T-helper 9 cell (primary cell): ENCODE results near the gene SLC31A2.
"Not testable (repeated sequence)": the region's sequence is repeated elsewhere in the genome, so short reads cannot be mapped to it uniquely, and the experiment has no call there.

Source experiments
- DNase-seq: peaks from one replicate; pipeline ENCODE4 v3.0.0-alpha.2; 2020
- total RNA-seq, 2 donors: gene quantifications; one replicate each; lab custom pipeline; 2026; lab: John Stamatoyannopoulos, UW

Gene SLC31A2
- 8.0 to 10.5 reads per million in 2 donors for total RNA-seq

DNA sequence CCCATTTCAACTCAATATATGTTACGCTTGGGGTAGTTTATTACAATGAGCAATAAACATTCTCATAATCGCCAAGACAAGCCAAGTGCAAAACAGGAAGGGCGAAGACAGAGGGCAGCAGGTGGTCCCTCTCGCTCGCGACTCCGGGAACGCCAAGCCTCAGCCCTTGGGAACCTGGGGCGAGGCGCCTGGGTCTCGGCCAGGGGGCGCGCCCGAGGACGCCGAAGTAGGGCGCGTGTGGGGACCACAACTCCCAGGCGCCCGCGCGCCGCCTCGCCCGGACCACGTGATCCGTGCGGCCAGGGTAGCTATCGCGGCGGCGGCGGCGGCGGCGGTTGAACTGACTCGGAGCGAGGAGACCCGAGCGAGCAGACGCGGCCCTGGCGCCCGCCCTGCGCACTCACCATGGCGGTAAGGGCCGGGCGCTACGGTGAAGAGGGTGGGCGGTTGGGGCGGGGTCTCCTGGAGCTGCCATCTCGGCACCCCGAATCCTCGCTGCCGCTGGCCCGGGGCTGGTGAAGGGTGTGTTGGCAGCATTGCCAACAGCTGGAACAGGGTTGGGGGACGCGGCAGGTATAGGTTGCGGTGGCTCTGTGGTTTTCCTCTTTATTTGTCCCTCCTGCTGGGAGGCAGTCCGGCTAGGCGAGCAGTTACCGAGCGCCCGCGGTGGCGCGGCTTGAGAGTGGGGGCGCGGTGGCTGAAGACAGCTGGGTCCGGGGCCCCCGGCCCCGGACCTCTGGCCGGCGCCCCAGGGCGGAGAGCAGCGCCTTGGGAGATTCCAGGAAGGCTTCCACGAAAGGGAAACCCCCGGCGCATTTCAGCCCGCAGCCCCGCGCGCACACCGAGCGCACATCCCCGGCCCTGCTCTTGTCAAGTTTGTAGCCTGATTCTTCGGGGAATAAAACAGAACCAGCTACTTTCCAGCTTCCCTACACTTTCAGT, at the start of gene SLC31A2:
Gene SLC31A2, plus strand, starts transcription at position 338 of the 942 bp plus-strand sequence. Its CDS starts 68 bp downstream, at position 406.
- peak; percentile 82 for DNase-seq

DNA sequence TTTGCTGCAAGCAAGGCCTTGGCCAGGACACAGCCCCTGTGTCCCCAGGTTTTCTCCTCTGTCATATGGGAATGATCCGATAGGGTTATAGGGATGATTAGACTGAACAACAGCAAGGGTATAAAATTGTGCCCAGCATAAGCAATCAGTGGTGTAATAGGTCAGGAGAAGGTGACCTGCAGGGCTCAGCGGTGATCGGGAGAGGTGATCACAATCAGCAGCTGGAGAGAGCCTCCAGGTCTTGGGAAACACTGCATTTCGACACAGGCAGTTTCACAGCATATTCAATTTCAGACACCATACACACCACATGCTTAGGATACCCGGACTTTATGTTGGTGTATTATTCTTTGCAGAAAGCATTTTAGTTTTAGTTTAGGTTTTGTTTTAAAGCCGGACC, 45.5 kb upstream of the SLC31A2 start:
- DNase-seq: not testable (repeated sequence)

DNA sequence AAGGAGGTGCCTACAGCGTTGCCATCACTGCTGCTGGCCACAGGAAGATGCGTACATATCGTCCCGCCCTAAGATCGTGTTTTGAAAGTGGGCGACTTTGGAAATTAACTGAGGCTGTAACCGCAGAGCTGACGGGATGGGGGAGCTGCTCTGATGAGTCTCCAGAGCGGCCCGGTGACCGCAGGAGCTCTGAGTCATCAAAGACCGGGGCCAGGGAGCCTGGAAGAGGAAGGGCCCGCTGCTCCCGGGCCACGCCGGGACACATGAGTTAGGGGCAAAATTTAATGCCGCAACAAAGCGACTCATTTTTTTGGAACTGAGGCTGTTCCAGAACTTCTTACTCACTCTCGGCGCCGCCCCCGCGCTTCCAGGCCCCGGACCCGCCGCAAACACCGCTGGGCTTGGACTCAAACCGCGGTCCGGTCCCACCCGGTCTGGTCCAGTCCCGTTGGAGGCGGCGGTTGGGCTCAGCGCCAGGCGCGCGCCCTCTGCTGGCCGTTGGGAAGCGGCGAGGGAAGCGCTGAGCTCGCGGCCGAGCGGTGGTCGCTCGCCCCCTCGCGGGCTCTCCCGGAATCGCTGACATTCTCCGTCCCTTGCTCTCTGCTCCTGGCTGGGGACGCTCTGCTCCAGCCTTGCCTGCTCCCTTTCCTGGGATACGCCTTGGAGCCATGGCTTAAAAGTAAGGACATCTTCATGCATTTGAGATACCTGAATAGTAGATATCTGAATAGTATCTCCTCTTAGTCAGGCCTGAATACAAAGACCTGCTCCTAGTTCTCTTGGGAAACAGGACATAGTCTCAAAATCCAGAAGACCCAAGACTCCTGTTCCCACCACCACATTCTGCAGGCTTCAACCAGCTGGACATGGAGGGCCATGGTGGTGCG, 39.5 kb upstream of the SLC31A2 start:
- DNase-seq: not testable (repeated sequence)

GRCh38 chr9:113112706-113113510, 37.9 kb upstream of the SLC31A2 start:
- DNase-seq: not testable (repeated sequence)

DNA sequence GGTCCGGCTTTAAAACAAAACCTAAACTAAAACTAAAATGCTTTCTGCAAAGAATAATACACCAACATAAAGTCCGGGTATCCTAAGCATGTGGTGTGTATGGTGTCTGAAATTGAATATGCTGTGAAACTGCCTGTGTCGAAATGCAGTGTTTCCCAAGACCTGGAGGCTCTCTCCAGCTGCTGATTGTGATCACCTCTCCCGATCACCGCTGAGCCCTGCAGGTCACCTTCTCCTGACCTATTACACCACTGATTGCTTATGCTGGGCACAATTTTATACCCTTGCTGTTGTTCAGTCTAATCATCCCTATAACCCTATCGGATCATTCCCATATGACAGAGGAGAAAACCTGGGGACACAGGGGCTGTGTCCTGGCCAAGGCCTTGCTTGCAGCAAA, 32.0 kb upstream of the SLC31A2 start:
- DNase-seq: not testable (repeated sequence)

DNA sequence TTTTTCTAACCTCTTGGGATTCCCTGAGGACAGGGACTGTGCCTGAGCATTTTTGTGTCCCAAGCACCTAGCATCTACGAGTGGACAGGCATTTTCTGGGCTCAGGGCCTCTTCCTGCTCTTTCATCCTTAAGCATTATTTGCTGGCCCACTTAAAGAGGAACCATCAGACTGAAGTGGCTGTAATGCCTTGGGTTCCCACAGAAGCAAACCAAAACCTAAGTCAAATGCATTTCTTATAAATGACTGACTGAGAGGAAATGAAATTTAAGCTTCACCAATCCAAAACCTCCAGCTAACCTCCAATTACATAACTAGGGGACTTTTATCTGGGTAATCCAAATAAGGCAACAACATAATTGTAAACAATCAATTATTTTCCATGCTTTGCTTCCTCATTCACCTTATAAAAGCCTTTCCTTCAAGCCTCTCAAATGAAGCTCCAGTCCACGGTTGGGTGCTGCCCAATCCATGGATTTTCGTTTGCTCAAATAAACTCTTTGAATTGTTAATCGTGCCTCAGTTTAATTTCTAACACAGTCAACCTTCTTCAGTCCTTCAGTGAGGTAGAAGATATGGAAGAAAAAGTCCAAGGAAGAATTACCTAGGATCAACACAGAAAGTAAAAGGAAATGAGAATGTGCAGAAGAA, 25.3 kb upstream of the SLC31A2 start:
- DNase-seq: no peak

DNA sequence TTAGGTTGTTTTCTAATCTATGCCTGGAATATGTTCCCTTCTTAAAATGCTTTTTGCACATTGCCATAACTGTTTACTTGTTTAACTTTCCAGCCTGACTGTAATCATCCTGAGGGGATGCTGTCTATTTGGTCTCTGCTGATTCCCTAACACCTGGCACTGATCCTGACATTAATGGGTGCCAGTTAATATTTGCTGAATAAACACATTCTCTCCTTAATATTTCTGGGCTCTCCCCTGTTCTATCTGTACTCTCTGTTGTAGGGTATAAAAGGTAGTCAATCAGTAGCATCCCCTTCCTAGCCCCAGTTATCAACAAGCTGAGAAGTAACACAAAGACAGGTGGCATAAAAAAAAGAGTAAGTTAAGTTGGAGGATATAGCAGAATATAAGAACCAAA, 21.3 kb upstream of the SLC31A2 start:
- DNase-seq: no peak

DNA sequence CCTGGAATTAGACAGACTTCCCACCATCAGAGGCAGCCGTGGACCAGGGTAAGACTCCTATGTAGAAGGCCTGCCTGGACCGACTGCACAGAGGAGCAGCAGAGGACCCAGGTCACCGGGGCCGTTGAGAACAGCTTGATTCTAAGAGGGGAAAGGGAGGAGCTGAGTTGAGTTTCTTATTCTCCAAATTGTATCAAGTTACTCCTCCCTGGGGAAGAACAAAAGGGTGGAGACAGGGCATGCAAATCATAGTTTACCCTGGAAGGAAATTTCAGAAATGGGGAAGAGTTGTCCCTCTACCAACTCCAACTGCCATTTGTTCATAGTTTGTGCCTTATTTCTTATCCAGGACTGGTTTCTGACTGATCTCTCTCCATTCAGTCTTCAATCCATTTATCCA, 20.9 kb upstream of the SLC31A2 start:
- DNase-seq: no peak

GRCh38 chr9:113131689-113132151, 19.1 kb upstream of the SLC31A2 start:
- no peak for DNase-seq

GRCh38 chr9:113137196-113138168, 13.3 kb upstream of the SLC31A2 start:
- DNase-seq: no peak

DNA sequence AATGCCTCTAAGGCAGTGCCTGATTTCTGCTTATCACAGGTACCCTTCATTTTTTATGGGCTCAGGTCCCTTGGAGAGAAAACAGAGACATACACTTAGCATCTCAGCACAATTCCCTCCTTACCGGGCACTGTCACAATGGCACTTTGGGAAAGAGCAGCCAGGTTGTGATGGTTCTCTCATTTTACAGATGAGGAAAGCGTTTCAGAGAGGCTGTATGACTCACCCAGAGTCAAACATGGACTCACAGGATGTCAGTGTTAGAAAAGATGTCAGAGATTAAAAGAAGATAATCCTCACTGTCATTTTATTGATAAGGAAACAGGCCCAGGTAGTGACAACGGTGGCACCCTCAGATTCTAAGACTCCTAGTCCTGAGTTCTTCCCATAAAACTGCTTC, 12.0 kb upstream of the SLC31A2 start:
- no peak for DNase-seq

- DNase-seq: no peak
Measured at GRCh38 chr9:113139225-113139829, 11.5 kb upstream of the SLC31A2 start.

GRCh38 chr9:113139953-113140352, 10.9 kb upstream of the SLC31A2 start:
- DNase-seq: no peak

- not testable (repeated sequence) for DNase-seq
Measured at GRCh38 chr9:113140896-113141295, 9.9 kb upstream of the SLC31A2 start.

- no peak for DNase-seq
Measured at GRCh38 chr9:113143432-113144227, 7.2 kb upstream of the SLC31A2 start.

- DNase-seq: no peak
Measured at GRCh38 chr9:113148372-113148705, 2.5 kb upstream of the SLC31A2 start.

DNA sequence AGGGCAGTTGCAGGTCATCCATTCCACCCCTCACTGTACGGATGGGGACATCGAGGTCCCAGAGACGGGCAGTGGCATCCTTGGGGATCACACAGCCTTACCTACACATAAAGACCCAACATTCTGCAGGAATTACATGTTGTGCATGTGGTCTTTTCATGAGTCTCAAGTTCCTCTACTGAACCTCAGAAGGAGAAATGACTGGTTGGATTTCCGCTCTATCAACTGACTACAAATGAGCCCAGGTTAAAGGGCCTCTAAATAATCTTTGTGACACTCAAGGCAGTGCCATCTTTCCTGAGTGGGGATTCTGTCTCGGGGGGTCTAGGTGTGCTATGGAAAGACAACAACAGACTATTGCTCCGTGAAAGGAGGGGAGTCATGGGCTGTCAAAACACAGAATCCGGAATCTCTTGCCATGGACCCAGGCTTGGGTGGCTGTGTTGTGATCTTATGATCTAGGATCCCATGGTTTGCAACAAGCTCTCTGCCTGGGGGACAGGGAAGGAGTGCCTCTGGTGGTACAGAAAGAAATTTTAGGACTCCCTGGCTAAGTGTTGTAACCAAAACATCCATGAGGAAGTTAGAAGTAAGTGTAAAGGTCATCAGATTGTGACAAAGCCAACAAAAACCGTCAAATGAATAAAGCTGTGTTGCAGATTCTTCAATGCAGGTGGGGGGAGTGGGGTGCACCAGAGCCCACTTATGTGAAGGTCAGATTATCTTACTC, 1.9 kb upstream of the SLC31A2 start:
- no peak for DNase-seq

GRCh38 chr9:113149561-113149960, 1.2 kb upstream of the SLC31A2 start:
- not testable (repeated sequence) for DNase-seq
